ENCODE data around the gene SIX6. TPM values are rescaled to one million over a fixed set of nuclear protein-coding genes. Genes with fewer than 3 reads are reported as not detected.

Gene SIX6
- total and polyA plus RNA-seq, 2 of the 13 experiments (the other 11 are each of a cell fraction or from before 2014, with no cell fraction given), result not detected

DNA sequence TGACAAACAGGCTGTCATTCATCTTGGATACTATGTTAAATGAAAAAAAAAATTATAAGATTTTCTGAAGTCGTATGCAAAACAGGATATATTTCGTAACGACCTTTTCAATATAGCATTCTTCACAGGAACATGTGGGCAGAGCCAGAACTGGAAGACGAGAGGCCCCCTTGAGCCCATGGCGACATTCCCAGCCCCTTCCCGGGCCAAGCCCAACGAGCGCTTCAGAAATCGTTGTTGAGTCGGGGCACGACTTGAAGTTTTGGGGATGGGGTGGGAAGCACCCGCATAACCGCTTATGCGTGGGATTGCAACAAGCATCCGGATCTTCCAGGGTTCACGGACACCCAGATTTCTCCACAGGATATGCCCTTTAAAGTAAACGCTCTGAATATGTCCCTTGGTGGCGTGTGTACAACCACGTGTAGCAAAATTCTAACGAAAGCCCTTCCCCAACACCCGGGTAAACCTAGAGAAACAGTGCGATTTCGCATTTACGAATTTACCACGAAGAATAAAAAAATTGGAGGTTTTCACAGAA is 23.8 kb upstream of the SIX6 start:
- Histone ChIP-seq H3K36me3 (replicated peaks in 1 of 2; ENCODE audit: control insufficient read depth in 1 of 2, insufficient read depth in 2 of 2, low read length in 2 of 2) (no peaks in the 10 kb centered on the region), H4K20me1 (ENCODE audit: insufficient read depth, low read length) (no peaks in the 10 kb centered on the region), H3K27me3 (ENCODE audit: control insufficient read depth in 1 of 2, insufficient read depth in 2 of 2, low read length in 2 of 2) (0 out of 5 replicates have a peak, but pooled peaks cover 0 to 2% of the 10 kb centered on the region in 2 experiments), H3K27ac (ENCODE audit: extremely low read length, insufficient read depth, low read length) (no peak overlapping the region), H3K79me2 (ENCODE audit: insufficient read depth, low read length) (no peaks in the 10 kb centered on the region), H3K4me3 (replicated peaks in 1 of 3; ENCODE audit: insufficient read depth in 1 of 3, low read depth in 2 of 3, low read length in 3 of 3) (no peak overlapping the region), H3K9ac (ENCODE audit: insufficient read depth, low read depth, low read length) (no peak overlapping the region), H3K4me1 (ENCODE audit: insufficient read depth, low read length) (no peaks in the 10 kb centered on the region), H3K9me3 (ENCODE audit: low read length) (no peaks in the 10 kb centered on the region), H3K4me2 (ENCODE audit: low read depth, low read length) (no peak overlapping the region), H2AFZ (ENCODE audit: low read length) (no peak overlapping the region)
- TF ChIP-seq ZFP36L2 (CRISPR knock-in tag; IDR thresholded peaks at IDR 0.05) (no peak), DNMT1 (CRISPR knock-in tag; IDR thresholded peaks at IDR 0.05) (no peak), ZNF784 (CRISPR knock-in tag; IDR thresholded peaks at IDR 0.05; ENCODE audit: borderline replicate concordance) (no peak), NCOA5 (CRISPR knock-in tag; IDR thresholded peaks at IDR 0.05) (no peak), ZKSCAN8 (CRISPR knock-in tag; IDR thresholded peaks at IDR 0.05; ENCODE audit: borderline replicate concordance) (no peak), ZNF761 (CRISPR knock-in tag; conservative IDR thresholded peaks at IDR 0.05) (no peak), SSRP1 (CRISPR knock-in tag; IDR thresholded peaks at IDR 0.05) (no peak), U2AF2 (IDR thresholded peaks at IDR 0.05; ENCODE audit: low read depth, low read length) (no peak), ZBTB42 (CRISPR knock-in tag; IDR thresholded peaks at IDR 0.05) (no peak), ZBTB7B (CRISPR knock-in tag; IDR thresholded peaks at IDR 0.05) (no peak), ZC3H4 (CRISPR knock-in tag; IDR thresholded peaks at IDR 0.05; ENCODE audit: borderline replicate concordance) (no peak), ZNF550 (CRISPR knock-in tag; IDR thresholded peaks at IDR 0.05; ENCODE audit: borderline replicate concordance) (no peak), ZMYM3 (CRISPR knock-in tag; IDR thresholded peaks at IDR 0.05) (no peak)
- TF ChIP-seq, protein P1, sequence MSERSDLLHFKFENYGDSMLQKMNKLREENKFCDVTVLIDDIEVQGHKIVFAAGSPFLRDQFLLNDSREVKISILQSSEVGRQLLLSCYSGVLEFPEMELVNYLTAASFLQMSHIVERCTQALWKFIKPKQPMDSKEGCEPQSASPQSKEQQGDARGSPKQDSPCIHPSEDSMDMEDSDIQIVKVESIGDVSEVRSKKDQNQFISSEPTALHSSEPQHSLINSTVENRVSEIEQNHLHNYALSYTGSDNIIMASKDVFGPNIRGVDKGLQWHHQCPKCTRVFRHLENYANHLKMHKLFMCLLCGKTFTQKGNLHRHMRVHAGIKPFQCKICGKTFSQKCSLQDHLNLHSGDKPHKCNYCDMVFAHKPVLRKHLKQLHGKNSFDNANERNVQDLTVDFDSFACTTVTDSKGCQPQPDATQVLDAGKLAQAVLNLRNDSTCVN (CRISPR knock-in tag; IDR thresholded peaks at IDR 0.05; ENCODE audit: borderline replicate concordance), result no peak
- TF ChIP-seq, protein P2, sequence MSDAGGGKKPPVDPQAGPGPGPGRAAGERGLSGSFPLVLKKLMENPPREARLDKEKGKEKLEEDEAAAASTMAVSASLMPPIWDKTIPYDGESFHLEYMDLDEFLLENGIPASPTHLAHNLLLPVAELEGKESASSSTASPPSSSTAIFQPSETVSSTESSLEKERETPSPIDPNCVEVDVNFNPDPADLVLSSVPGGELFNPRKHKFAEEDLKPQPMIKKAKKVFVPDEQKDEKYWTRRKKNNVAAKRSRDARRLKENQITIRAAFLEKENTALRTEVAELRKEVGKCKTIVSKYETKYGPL (CRISPR knock-in tag; IDR thresholded peaks at IDR 0.05), result no peak
- intact Hi-C loops (cut with micrococcal nuclease; ENCODE audit: unreplicated experiment), result no loop called here
- FAIRE-seq, result no peak
- no peak for ATAC-seq
- POLR2A ChIA-PET, result no interaction called here
- BruUV-seq (replicated peaks), result no TSS peak
- CTCF ChIA-PET (ENCODE audit: low intra/inter-chr PET ratio, low total read pairs), result no interaction called here
- in situ Hi-C loops (cut with HindIII; ENCODE audit: extremely low pct_ligation_motif_present, low pct_unique_long_range_greater_than_20kb), result no loop called here
- 37% methylated on average over 25 of the region's 25 CpGs for WGBS (ENCODE audit: low lambda C conversion rate)
- no peak for DNase-seq (ENCODE audit: low spot score)
